WERI-Rb-1 (cell line): ENCODE results near the gene DEFB112.

ENCODE experiments used
- DNase-seq: peaks from one replicate; pipeline ENCODE4 v3.0.0-alpha.2; 2020
- H3K27ac ChIP-seq: fragments of 250-450 bp; sonication (Bioruptor Pico); 2 replicates; pipeline ENCODE4 v1.5.1; 2020; ENCODE audit warnings: mild to moderate bottlenecking, moderate library complexity
- H3K27me3 ChIP-seq: fragments of 250-450 bp; sonication (Bioruptor Pico); 2 replicates; pipeline ENCODE4 v1.5.1; 2021; ENCODE audit warnings: mild to moderate bottlenecking, low read depth, moderate library complexity; ENCODE audit not compliant: insufficient read depth, severe bottlenecking
- H3K36me3 ChIP-seq: fragments of 250-450 bp; sonication (Bioruptor Pico); 2 replicates; pipeline ENCODE4 v1.5.1; 2020; ENCODE audit warnings: mild to moderate bottlenecking, moderate library complexity
- H3K4me3 ChIP-seq: 2 replicates; pipeline ENCODE4 v1.5.1; 2011; ENCODE audit warnings: low read depth, mild to moderate bottlenecking, control low read depth, low read length
- H3K9me3 ChIP-seq: fragments of 250-450 bp; sonication (Bioruptor Pico); 2 replicates; pipeline ENCODE4 v1.5.1; 2021; ENCODE audit warnings: mild to moderate bottlenecking, moderate library complexity; ENCODE audit not compliant: severe bottlenecking
- CTCF ChIP-seq: IDR thresholded peaks from 2 replicates; pipeline ENCODE4 v1.5.1; 2011; ENCODE audit warnings: low read depth, mild to moderate bottlenecking, control low read depth, inconsistent platforms, low read length

The DEFB112 gene

GRCh38 chr6:49995278-49995677, 54.5 kb downstream of the DEFB112 start:
- TF ChIP-seq CTCF: no peak
- Histone ChIP-seq H3K4me3 (no peak overlapping the region), H3K9me3 (no peaks in the 10 kb centered on the region), H3K27ac (no peak overlapping the region), H3K27me3 (no peaks in the 10 kb centered on the region), H3K36me3 (no peaks in the 10 kb centered on the region)
- no peak for DNase-seq
